Transverse colon (tissue), 3 donors: ENCODE data around the gene MYL4.

ENCODE experiments used
- CTCF ChIP-seq, 5 experiments: fragments of 200-600 bp in 3 of 5; fragments of 450-650 bp in 2 of 5; sonication (generic) in 3 of 5; IDR thresholded peaks; 1 replicate in 2 of 5; 2 replicates in 3 of 5; pipeline ENCODE4 v1.5.1; 2016 to 2017; ENCODE audit warnings: antibody characterized with exemption in 5 of 5, inconsistent platforms in 3 of 5, mild to moderate bottlenecking in 2 of 5, moderate library complexity in 1 of 5
- EP300 ChIP-seq: sonication (generic); formaldehyde crosslinking; IDR thresholded peaks from one replicate; pipeline ENCODE4 v1.6.1; 2017; ENCODE audit warnings: antibody characterized with exemption, low read depth
- POLR2A ChIP-seq: fragments of 450-650 bp; IDR thresholded peaks from one replicate; pipeline ENCODE4 v1.6.1; 2016; ENCODE audit warnings: antibody characterized with exemption, mild to moderate bottlenecking, moderate library complexity

- TF ChIP-seq CTCF (IDR thresholded peaks at IDR 0.05) (no peak), POLR2A (no peak), EP300 (no peak)
Observed at GRCh38 chr17:47223007-47223406, 13.9 kb downstream of the MYL4 start.
